GM04504 (cell line): ENCODE results near the gene GGT5.
"Not testable (repeated sequence)": the region's sequence is repeated elsewhere in the genome, so short reads cannot be mapped to it uniquely, and the experiment has no call there.

Experiments
- DNase-seq: peaks from one replicate; pipeline ENCODE4 v3.0.0-alpha.2; 2012; ENCODE audit warnings: low read depth

Gene GGT5

GRCh38 chr22:24232124-24232523 lies 12.8 kb downstream of the GGT5 start:
- DNase-seq: no peak

GRCh38 chr22:24231706-24232105 lies 13.2 kb downstream of the GGT5 start:
- DNase-seq: no peak

- no peak for DNase-seq
Measured at GRCh38 chr22:24230911-24231656, 13.8 kb downstream of the GGT5 start.

GRCh38 chr22:24225951-24226350 lies 18.9 kb downstream of the GGT5 start:
- DNase-seq: no peak

GRCh38 chr22:24225044-24225601 lies 19.8 kb downstream of the GGT5 start:
- DNase-seq: no peak

- DNase-seq: no peak
Measured at GRCh38 chr22:24224468-24224867, 20.4 kb downstream of the GGT5 start.

GRCh38 chr22:24219750-24220149 lies 25.1 kb downstream of the GGT5 start:
- DNase-seq: no peak

GRCh38 chr22:24217384-24217783 lies 27.5 kb downstream of the GGT5 start:
- DNase-seq: no peak

GRCh38 chr22:24216541-24217209 lies 28.2 kb downstream of the GGT5 start:
- DNase-seq: no peak

GRCh38 chr22:24214467-24215285 lies 30.2 kb downstream of the GGT5 start:
- no peak for DNase-seq

GRCh38 chr22:24213111-24213510 lies 31.8 kb downstream of the GGT5 start:
- not testable (repeated sequence) for DNase-seq

GRCh38 chr22:24211716-24212115 lies 33.2 kb downstream of the GGT5 start:
- DNase-seq: not testable (repeated sequence)

- DNase-seq: not testable (repeated sequence)
Measured at GRCh38 chr22:24210409-24210808, 34.5 kb downstream of the GGT5 start.

GRCh38 chr22:24209687-24210086 lies 35.2 kb downstream of the GGT5 start:
- no peak for DNase-seq

- no peak for DNase-seq
Measured at GRCh38 chr22:24209016-24209415, 35.9 kb downstream of the GGT5 start.

- peak; percentile 90 for DNase-seq
Measured at GRCh38 chr22:24208012-24208749, 36.7 kb downstream of the GGT5 start.

GRCh38 chr22:24207264-24208011 lies 37.4 kb downstream of the GGT5 start:
- no peak for DNase-seq

GRCh38 chr22:24206460-24207263 lies 38.2 kb downstream of the GGT5 start:
- not testable (repeated sequence) for DNase-seq

- DNase-seq: no peak
Measured at GRCh38 chr22:24205438-24206195, 39.3 kb downstream of the GGT5 start.
